Measurements from ENCODE around the gene R3HDM4.
A peak's percentile ranks its signal among the peaks of the same experiment; 100 is the strongest.

Gene R3HDM4

DNA sequence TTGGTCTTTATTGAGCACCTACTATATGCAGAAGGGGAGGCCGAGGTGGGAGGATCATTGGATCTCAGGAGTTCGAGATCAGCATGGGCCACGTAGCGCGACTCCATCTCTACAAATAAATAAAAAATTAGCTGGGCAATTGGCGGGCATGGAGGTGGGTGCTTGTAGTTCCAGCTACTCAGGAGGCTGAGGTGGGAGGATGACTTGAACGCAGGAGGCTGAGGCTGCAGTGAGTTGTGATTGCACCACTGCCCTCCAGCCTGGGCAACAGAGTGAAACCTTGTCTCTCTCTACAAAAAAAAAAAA, 49.8 kb downstream of the R3HDM4 start:
- H4K8ac ChIP-seq (ENCODE audit: low read depth, low read length) = no peak overlapping the region
- H3K4me3 ChIP-seq (ENCODE audit: low read length) = no peak overlapping the region
- H3K79me2 ChIP-seq (ENCODE audit: control insufficient read depth, insufficient read depth, low read length) = no peaks in the 10 kb centered on the region
- no peak overlapping the region for H3K4me2 ChIP-seq (ENCODE audit: low read length)
- no peaks in the 10 kb centered on the region for H3K4me1 ChIP-seq (ENCODE audit: control insufficient read depth, low read depth, low read length)
- H3K18ac ChIP-seq (ENCODE audit: low read length) = no peak overlapping the region
- H3K27ac ChIP-seq (ENCODE audit: low read depth, low read length) = no peak overlapping the region
- H3K56ac ChIP-seq (ENCODE audit: low read length) = no peak overlapping the region
- H2BK5ac ChIP-seq (ENCODE audit: low read length) = no peak overlapping the region
- H3K36me3 ChIP-seq (ENCODE audit: control insufficient read depth, insufficient read depth, low read length) = no peaks in the 10 kb centered on the region
- H3K4ac ChIP-seq (ENCODE audit: low read depth, low read length) = no peak overlapping the region
- H2AK5ac ChIP-seq (ENCODE audit: low read length) = no peak overlapping the region
- no peak overlapping the region for H2BK15ac ChIP-seq (replicated peaks; ENCODE audit: low read depth)
- H4K5ac ChIP-seq (ENCODE audit: low read length) = no peak overlapping the region
- H3K9ac ChIP-seq (ENCODE audit: low read length) = no peak overlapping the region
- no peak for DNase-seq
- no peaks in the 10 kb centered on the region for H3K79me1 ChIP-seq (ENCODE audit: low read length)
- no peak overlapping the region for H3K23ac ChIP-seq (ENCODE audit: low read length)
- no CpG with 5 or more reads among the region's 7 CpGs for WGBS (ENCODE audit: extremely low coverage, insufficient coverage, low lambda C conversion rate)
- H2BK120ac ChIP-seq (ENCODE audit: low read depth, low read length) = no peak overlapping the region
- peaks cover 6% of the 10 kb centered on the region for H3K27me3 ChIP-seq (ENCODE audit: insufficient read depth, low read length, poor library complexity)

DNA sequence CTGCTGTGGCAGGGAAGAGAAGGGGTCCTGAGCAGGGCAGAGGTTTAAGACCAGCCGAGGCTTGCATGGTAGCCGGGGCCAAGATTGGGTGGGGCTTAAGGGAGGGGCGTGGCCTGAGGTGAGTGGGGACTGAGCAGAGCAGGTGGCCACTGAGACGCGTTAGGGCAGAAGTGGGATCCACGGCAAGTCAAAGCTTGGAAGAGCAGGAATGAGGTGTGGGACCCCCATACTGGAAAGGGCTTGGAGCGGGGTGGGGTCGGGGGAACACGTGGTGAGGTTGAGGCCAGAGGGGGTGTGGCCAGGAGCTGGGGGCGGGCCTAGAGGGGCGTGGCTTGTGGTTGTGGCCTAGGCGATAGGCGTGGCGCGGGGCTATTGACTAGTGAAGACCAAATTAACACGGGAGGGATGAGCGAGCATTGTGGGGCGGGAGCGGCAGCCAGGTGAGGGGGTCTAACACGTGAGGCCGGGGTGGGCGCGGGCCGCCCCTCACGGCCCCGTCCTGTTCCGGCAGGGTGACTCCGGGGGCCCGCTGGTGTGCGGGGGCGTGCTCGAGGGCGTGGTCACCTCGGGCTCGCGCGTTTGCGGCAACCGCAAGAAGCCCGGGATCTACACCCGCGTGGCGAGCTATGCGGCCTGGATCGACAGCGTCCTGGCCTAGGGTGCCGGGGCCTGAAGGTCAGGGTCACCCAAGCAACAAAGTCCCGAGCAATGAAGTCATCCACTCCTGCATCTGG, 50.3 kb downstream of the R3HDM4 start:
- peaks cover 6% of the 10 kb centered on the region for H3K27me3 ChIP-seq (ENCODE audit: insufficient read depth, low read length, poor library complexity)
- H3K4me1 ChIP-seq (ENCODE audit: control insufficient read depth, low read depth, low read length) = no peaks in the 10 kb centered on the region
- no CpG with 5 or more reads among the region's 48 CpGs for WGBS (ENCODE audit: extremely low coverage, insufficient coverage, low lambda C conversion rate)
- no peak overlapping the region for H3K18ac ChIP-seq (ENCODE audit: low read length)
- H4K5ac ChIP-seq (ENCODE audit: low read length) = no peak overlapping the region
- H3K79me2 ChIP-seq (ENCODE audit: control insufficient read depth, insufficient read depth, low read length) = no peaks in the 10 kb centered on the region
- DNase-seq = peak; percentile 86
- H2BK120ac ChIP-seq (ENCODE audit: low read depth, low read length) = no peak overlapping the region
- H3K4me3 ChIP-seq (ENCODE audit: low read length) = no peak overlapping the region
- no peak overlapping the region for H3K56ac ChIP-seq (ENCODE audit: low read length)
- no peak overlapping the region for H2BK15ac ChIP-seq (replicated peaks; ENCODE audit: low read depth)
- no peak overlapping the region for H3K23ac ChIP-seq (ENCODE audit: low read length)
- H3K4me2 ChIP-seq (ENCODE audit: low read length) = no peak overlapping the region
- H3K9ac ChIP-seq (ENCODE audit: low read length) = no peak overlapping the region
- H3K79me1 ChIP-seq (ENCODE audit: low read length) = no peaks in the 10 kb centered on the region
- no peaks in the 10 kb centered on the region for H3K36me3 ChIP-seq (ENCODE audit: control insufficient read depth, insufficient read depth, low read length)
- no peak overlapping the region for H3K27ac ChIP-seq (ENCODE audit: low read depth, low read length)
- H2BK5ac ChIP-seq (ENCODE audit: low read length) = no peak overlapping the region
- no peak overlapping the region for H2AK5ac ChIP-seq (ENCODE audit: low read length)
- no peak overlapping the region for H3K4ac ChIP-seq (ENCODE audit: low read depth, low read length)
- no peak overlapping the region for H4K8ac ChIP-seq (ENCODE audit: low read depth, low read length)

DNA sequence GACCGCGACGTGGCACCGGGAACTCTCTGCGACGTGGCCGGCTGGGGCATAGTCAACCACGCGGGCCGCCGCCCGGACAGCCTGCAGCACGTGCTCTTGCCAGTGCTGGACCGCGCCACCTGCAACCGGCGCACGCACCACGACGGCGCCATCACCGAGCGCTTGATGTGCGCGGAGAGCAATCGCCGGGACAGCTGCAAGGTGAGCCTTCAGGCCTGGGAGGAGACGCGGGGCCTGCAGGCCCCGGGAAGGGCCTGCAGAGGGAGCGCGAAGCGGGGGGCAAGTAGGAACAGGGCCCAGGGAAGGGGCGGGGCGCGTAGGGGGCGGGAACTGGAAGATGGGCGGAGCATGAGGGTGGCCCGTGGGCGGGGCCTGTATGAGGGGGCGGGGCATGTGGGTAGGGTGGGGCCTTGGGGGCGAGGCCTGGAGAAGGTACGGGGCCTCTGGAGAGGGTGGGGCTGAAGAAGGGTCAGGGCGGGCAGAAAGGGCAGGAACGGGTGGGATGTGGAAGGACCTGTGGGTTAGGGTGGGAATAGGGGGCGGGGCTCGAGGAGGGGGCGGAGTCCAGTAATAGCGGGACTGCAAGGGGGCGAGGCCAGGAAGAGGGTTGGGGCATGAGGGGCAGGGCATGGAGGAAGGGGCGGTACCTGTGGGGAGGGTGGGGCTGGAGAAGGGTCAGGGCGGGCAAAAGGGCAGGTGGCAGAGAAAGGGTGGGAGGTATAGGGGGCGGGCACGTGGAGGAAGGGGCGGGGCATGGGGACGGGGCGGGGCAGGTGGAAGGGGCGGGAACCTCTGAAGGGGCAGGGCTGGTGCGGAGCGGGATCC, 51.1 kb downstream of the R3HDM4 start:
- Histone ChIP-seq H3K4me3 (ENCODE audit: low read length) (no peak overlapping the region), H3K56ac (ENCODE audit: low read length) (peak overlapping the region; percentile 5), H2BK120ac (ENCODE audit: low read depth, low read length) (no peak overlapping the region), H4K8ac (ENCODE audit: low read depth, low read length) (no peak overlapping the region), H2BK5ac (ENCODE audit: low read length) (no peak overlapping the region), H3K79me1 (ENCODE audit: low read length) (no peaks in the 10 kb centered on the region), H3K79me2 (ENCODE audit: control insufficient read depth, insufficient read depth, low read length) (no peaks in the 10 kb centered on the region), H3K18ac (ENCODE audit: low read length) (no peak overlapping the region), H3K4me1 (ENCODE audit: control insufficient read depth, low read depth, low read length) (no peaks in the 10 kb centered on the region), H3K23ac (ENCODE audit: low read length) (no peak overlapping the region), H3K36me3 (ENCODE audit: control insufficient read depth, insufficient read depth, low read length) (no peaks in the 10 kb centered on the region), H2BK15ac (replicated peaks; ENCODE audit: low read depth) (no peak overlapping the region), H3K27ac (ENCODE audit: low read depth, low read length) (no peak overlapping the region), H3K9ac (ENCODE audit: low read length) (no peak overlapping the region), H3K4ac (ENCODE audit: low read depth, low read length) (no peak overlapping the region), H3K27me3 (ENCODE audit: insufficient read depth, low read length, poor library complexity) (peaks cover 6% of the 10 kb centered on the region), H2AK5ac (ENCODE audit: low read length) (no peak overlapping the region), H3K4me2 (ENCODE audit: low read length) (no peak overlapping the region), H4K5ac (ENCODE audit: low read length) (no peak overlapping the region)
- DNase-seq = peak; percentile 89
- WGBS (ENCODE audit: extremely low coverage, insufficient coverage, low lambda C conversion rate) = no CpG with 5 or more reads among the region's 60 CpGs

DNA sequence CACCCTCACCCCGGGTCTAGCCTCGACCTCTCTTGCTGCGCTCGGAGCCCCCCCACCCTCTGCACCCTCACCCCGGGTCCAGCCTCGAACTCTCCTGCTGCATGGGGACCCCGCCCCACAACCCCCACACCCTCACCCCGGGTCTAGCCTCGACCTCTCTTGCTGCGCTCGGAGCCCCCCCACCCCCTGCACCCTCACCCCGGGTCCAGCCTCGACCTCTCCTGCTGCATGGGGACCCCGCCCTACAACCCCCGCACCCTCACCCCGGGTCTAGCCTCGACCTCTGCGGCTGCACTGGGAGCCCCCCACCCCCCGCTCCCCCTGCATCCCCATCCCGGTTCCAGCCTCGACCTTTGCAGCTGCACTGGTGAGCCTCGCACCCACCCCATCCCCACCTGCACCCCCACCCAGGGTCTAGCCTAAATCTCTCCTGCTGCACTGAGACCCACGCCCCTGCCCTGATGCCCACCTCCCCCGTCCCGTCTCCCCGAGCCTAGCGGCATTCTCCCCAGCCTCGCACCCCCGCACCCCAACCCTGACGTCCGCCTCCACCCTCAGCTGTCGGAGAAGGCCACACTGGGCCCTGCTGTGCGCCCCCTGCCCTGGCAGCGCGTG, 51.8 kb downstream of the R3HDM4 start:
- peaks cover 6% of the 10 kb centered on the region for H3K27me3 ChIP-seq (ENCODE audit: insufficient read depth, low read length, poor library complexity)
- DNase-seq = no peak
- H3K27ac ChIP-seq (ENCODE audit: low read depth, low read length) = no peak overlapping the region
- no peak overlapping the region for H2BK5ac ChIP-seq (ENCODE audit: low read length)
- H4K5ac ChIP-seq (ENCODE audit: low read length) = no peak overlapping the region
- H3K79me2 ChIP-seq (ENCODE audit: control insufficient read depth, insufficient read depth, low read length) = no peaks in the 10 kb centered on the region
- no peak overlapping the region for H3K9ac ChIP-seq (ENCODE audit: low read length)
- no peak overlapping the region for H3K4ac ChIP-seq (ENCODE audit: low read depth, low read length)
- H3K18ac ChIP-seq (ENCODE audit: low read length) = no peak overlapping the region
- no peaks in the 10 kb centered on the region for H3K36me3 ChIP-seq (ENCODE audit: control insufficient read depth, insufficient read depth, low read length)
- no peaks in the 10 kb centered on the region for H3K79me1 ChIP-seq (ENCODE audit: low read length)
- H3K4me2 ChIP-seq (ENCODE audit: low read length) = no peak overlapping the region
- no peaks in the 10 kb centered on the region for H3K4me1 ChIP-seq (ENCODE audit: control insufficient read depth, low read depth, low read length)
- no peak overlapping the region for H2BK15ac ChIP-seq (replicated peaks; ENCODE audit: low read depth)
- no peak overlapping the region for H2AK5ac ChIP-seq (ENCODE audit: low read length)
- no CpG with 5 or more reads among the region's 35 CpGs for WGBS (ENCODE audit: extremely low coverage, insufficient coverage, low lambda C conversion rate)
- H3K4me3 ChIP-seq (ENCODE audit: low read length) = no peak overlapping the region
- H3K56ac ChIP-seq (ENCODE audit: low read length) = peak overlapping the region; percentile 5
- H4K8ac ChIP-seq (ENCODE audit: low read depth, low read length) = no peak overlapping the region
- H3K23ac ChIP-seq (ENCODE audit: low read length) = no peak overlapping the region
- no peak overlapping the region for H2BK120ac ChIP-seq (ENCODE audit: low read depth, low read length)

DNA sequence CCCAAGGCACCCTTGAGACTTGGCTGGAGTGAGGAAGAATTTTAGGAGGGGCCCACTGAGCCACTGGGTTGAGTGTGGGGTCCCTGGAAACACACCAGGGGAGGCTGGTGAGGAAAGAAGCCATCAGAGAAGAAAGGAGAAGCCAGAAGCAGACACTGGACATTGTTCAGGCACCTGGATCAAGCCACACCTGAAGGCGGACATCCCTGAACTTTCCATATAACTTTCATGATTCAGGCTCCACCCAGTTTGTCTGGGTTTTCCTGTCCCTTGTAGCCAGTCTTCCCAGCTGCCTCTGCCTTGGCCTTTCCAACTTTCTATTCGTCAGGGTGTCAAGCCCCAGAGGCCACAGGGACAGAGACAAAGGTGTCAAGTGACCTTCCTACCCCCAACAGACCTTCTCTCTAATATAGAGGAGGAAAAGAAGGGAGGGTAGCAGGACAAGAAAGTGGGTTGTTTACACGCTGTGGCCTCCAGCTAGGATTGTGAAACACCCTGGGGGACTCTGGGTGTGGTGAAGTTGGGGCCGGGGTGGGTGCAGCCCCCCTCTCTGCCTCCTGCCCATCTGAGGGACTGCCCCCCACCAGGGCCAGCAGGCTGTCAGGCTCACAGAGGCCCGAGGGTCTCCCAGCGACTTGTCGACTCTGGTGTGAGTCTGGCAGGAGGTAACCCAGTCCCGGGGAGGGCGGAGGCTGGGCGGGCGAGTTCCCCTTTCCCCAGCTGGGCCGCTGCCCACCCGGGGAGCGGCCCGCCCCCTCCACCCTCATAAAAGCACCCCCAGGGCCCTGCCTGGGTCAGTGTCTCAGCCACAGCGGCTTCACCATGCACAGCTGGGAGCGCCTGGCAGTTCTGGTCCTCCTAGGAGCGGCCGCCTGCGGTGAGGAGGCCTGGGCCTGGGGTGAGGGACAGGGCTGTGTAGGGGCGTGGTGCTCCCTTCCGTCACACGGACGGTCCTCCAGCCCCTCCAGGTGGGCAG, 53.9 kb downstream of the R3HDM4 start, which contains the start of gene CFD:
TSS of gene CFD (plus strand) at position 797 of the 976 bp plus-strand sequence. CDS start at position 823, 26 bp downstream.
- no peaks in the 10 kb centered on the region for H3K79me1 ChIP-seq (ENCODE audit: low read length)
- no peak within 1 kb of the TSS for H3K18ac ChIP-seq (ENCODE audit: low read length)
- H3K36me3 ChIP-seq (ENCODE audit: control insufficient read depth, insufficient read depth, low read length) = no peaks in the 10 kb centered on the region
- no peak within 1 kb of the TSS for H3K4me3 ChIP-seq (ENCODE audit: low read length)
- H3K27ac ChIP-seq (ENCODE audit: low read depth, low read length) = no peak within 1 kb of the TSS
- H3K27me3 ChIP-seq (ENCODE audit: insufficient read depth, low read length, poor library complexity) = peaks cover 6% of the 10 kb centered on the region
- no peak within 1 kb of the TSS for H3K9ac ChIP-seq (ENCODE audit: low read length)
- H3K56ac ChIP-seq (ENCODE audit: low read length) = no peak within 1 kb of the TSS
- H3K79me2 ChIP-seq (ENCODE audit: control insufficient read depth, insufficient read depth, low read length) = no peaks in the 10 kb centered on the region
- no peak within 1 kb of the TSS for H2BK5ac ChIP-seq (ENCODE audit: low read length)
- H2BK15ac ChIP-seq (replicated peaks; ENCODE audit: low read depth) = no peak within 1 kb of the TSS
- no CpG with 5 or more reads among the region's 24 CpGs for WGBS (ENCODE audit: extremely low coverage, insufficient coverage, low lambda C conversion rate)
- H3K4me2 ChIP-seq (ENCODE audit: low read length) = no peak within 1 kb of the TSS
- H4K8ac ChIP-seq (ENCODE audit: low read depth, low read length) = no peak within 1 kb of the TSS
- H2BK120ac ChIP-seq (ENCODE audit: low read depth, low read length) = no peak within 1 kb of the TSS
- H3K4me1 ChIP-seq (ENCODE audit: control insufficient read depth, low read depth, low read length) = no peaks in the 10 kb centered on the region
- no peak within 1 kb of the TSS for H3K4ac ChIP-seq (ENCODE audit: low read depth, low read length)
- no peak within 1 kb of the TSS for H4K5ac ChIP-seq (ENCODE audit: low read length)
- no peak within 1 kb of the TSS for H3K23ac ChIP-seq (ENCODE audit: low read length)
- H2AK5ac ChIP-seq (ENCODE audit: low read length) = no peak within 1 kb of the TSS
- DNase-seq = no peak
